WTC11 (cell line): Measurements from ENCODE around the gene RSRC1. TPM values are rescaled to one million over a fixed set of nuclear protein-coding genes. Genes with fewer than 3 reads are reported as not detected.

Experiments used
- ATAC-seq: fragments of 200-7000 bp; cut with Tn5 transposase; 2 replicates; pipeline ENCODE4 v1.10.0; 2021; ENCODE audit warnings: mild to moderate bottlenecking, moderate library complexity
- CTCF ChIA-PET: fragments of 300-600 bp; sonication (Branson Sonifier 250); formaldehyde crosslinking; loops from one replicate; lab custom pipeline; 2021; ENCODE audit warnings: antibody characterized with exemption; lab: Charles Lee
- POLR2A ChIA-PET: fragments of 350-600 bp; sonication (Branson Sonifier 250); formaldehyde crosslinking; loops from one replicate; lab custom pipeline; 2021; ENCODE audit warnings: antibody characterized with exemption; lab: Charles Lee
- DNase-seq: peaks from one replicate; pipeline ENCODE4 v3.0.0; 2021; ENCODE audit warnings: low spot score
- H3K27ac Mint-ChIP-seq: 2 replicates; pipeline ENCODE4 v1.8.0; 2021; ENCODE audit warnings: mixed read lengths
- H3K27me3 Mint-ChIP-seq: 2 replicates; pipeline ENCODE4 v1.8.0; 2021; ENCODE audit warnings: low read depth, mild to moderate bottlenecking, moderate library complexity, mixed read lengths
- H3K36me3 Mint-ChIP-seq: 2 replicates; pipeline ENCODE4 v1.8.0; 2021; ENCODE audit warnings: mixed read lengths
- H3K4me1 Mint-ChIP-seq: 2 replicates; pipeline ENCODE4 v1.8.0; 2022; ENCODE audit warnings: mixed read lengths
- H3K4me3 Mint-ChIP-seq: 2 replicates; pipeline ENCODE4 v1.8.0; 2021; ENCODE audit warnings: mild to moderate bottlenecking, moderate library complexity, mixed read lengths
- H3K9me3 Mint-ChIP-seq: 2 replicates; pipeline ENCODE4 v1.8.0; 2021; ENCODE audit warnings: mixed read lengths
- AFF4 ChIP-seq: sonication (generic); formaldehyde crosslinking; IDR thresholded peaks from 2 replicates; pipeline ENCODE4 v1.8.1; 2023; ENCODE audit warnings: mild to moderate bottlenecking, missing genetic modification reagents, borderline replicate concordance
- CTCF ChIP-seq: fragments of 200-600 bp; IDR thresholded peaks from 2 replicates; pipeline ENCODE4 v1.8.0; 2022; ENCODE audit warnings: antibody characterized with exemption
- EMX1 ChIP-seq: fragments of 250-450 bp; sonication (Bioruptor Pico); IDR thresholded peaks from 2 replicates; pipeline ENCODE4 v1.8.0; 2021; ENCODE audit warnings: mild to moderate bottlenecking
- FOXK1 ChIP-seq: sonication (generic); formaldehyde crosslinking; IDR thresholded peaks from 2 replicates; pipeline ENCODE4 v1.8.0; 2022; ENCODE audit warnings: mild to moderate bottlenecking, moderate library complexity, missing genetic modification reagents
- GABPB1 ChIP-seq: sonication (generic); formaldehyde crosslinking; IDR thresholded peaks from 2 replicates; pipeline ENCODE4 v1.8.1; 2023; ENCODE audit warnings: mild to moderate bottlenecking, missing genetic modification reagents
- IRF1 ChIP-seq: sonication (generic); formaldehyde crosslinking; IDR thresholded peaks from 2 replicates; pipeline ENCODE4 v1.8.0; 2023; ENCODE audit warnings: missing genetic modification reagents
- IRF2 ChIP-seq: sonication (generic); formaldehyde crosslinking; IDR thresholded peaks from 2 replicates; pipeline ENCODE4 v1.8.0; 2022; ENCODE audit warnings: low read depth, missing genetic modification reagents, borderline replicate concordance
- JAZF1 ChIP-seq: fragments of 250-450 bp; sonication (Bioruptor Pico); IDR thresholded peaks from 2 replicates; pipeline ENCODE4 v1.9.0; 2021; ENCODE audit warnings: moderate library complexity, mild to moderate bottlenecking, inconsistent platforms
- KAT7 ChIP-seq: sonication (generic); formaldehyde crosslinking; IDR thresholded peaks from 2 replicates; pipeline ENCODE4 v1.8.1; 2023; ENCODE audit warnings: missing genetic modification reagents, mild to moderate bottlenecking, borderline replicate concordance
- NFYB ChIP-seq: sonication (generic); formaldehyde crosslinking; conservative IDR thresholded peaks from 2 replicates; pipeline ENCODE4 v1.8.0; 2022; ENCODE audit warnings: low read depth, missing genetic modification reagents
- NR1H2 ChIP-seq: sonication (generic); formaldehyde crosslinking; IDR thresholded peaks from 2 replicates; pipeline ENCODE4 v1.9.0; 2021; ENCODE audit warnings: mild to moderate bottlenecking, moderate library complexity, missing genetic modification reagents
- OVOL2 ChIP-seq: fragments of 250-450 bp; sonication (Bioruptor Pico); IDR thresholded peaks from 2 replicates; pipeline ENCODE4 v1.9.0; 2021; ENCODE audit warnings: mild to moderate bottlenecking, borderline replicate concordance
- PRDM15 ChIP-seq: sonication (generic); formaldehyde crosslinking; IDR thresholded peaks from 2 replicates; pipeline ENCODE4 v1.8.0; 2022; ENCODE audit warnings: missing genetic modification reagents
- PREB ChIP-seq: sonication (generic); formaldehyde crosslinking; IDR thresholded peaks from 2 replicates; pipeline ENCODE4 v1.8.1; 2022; ENCODE audit warnings: mild to moderate bottlenecking, missing genetic modification reagents, moderate library complexity, borderline replicate concordance
- RORB ChIP-seq: fragments of 250-450 bp; sonication (Bioruptor Pico); IDR thresholded peaks from 2 replicates; pipeline ENCODE4 v1.9.0; 2021; ENCODE audit warnings: mild to moderate bottlenecking
- SOX15 ChIP-seq: fragments of 250-450 bp; sonication (Bioruptor Pico); IDR thresholded peaks from 2 replicates; pipeline ENCODE4 v1.9.0; 2021; ENCODE audit warnings: mild to moderate bottlenecking
- TCF7 ChIP-seq: sonication (generic); formaldehyde crosslinking; IDR thresholded peaks from 2 replicates; pipeline ENCODE4 v1.8.0; 2022; ENCODE audit warnings: mild to moderate bottlenecking, low read depth, missing genetic modification reagents, moderate library complexity
- TEAD1 ChIP-seq: sonication (generic); formaldehyde crosslinking; IDR thresholded peaks from 2 replicates; pipeline ENCODE4 v1.8.0; 2022; ENCODE audit warnings: mild to moderate bottlenecking, missing genetic modification reagents
- TEAD4 ChIP-seq: sonication (generic); formaldehyde crosslinking; IDR thresholded peaks from 2 replicates; pipeline ENCODE4 v1.8.0; 2022; ENCODE audit warnings: mild to moderate bottlenecking, missing genetic modification reagents
- ZNF317 ChIP-seq: sonication (generic); formaldehyde crosslinking; IDR thresholded peaks from 2 replicates; pipeline ENCODE4 v1.8.1; 2023; ENCODE audit warnings: low read depth, mild to moderate bottlenecking, moderate library complexity, missing genetic modification reagents, borderline replicate concordance
- ZNF396 ChIP-seq: fragments of 250-450 bp; sonication (Bioruptor Pico); IDR thresholded peaks from 2 replicates; pipeline ENCODE4 v1.8.0; 2021; ENCODE audit warnings: mild to moderate bottlenecking, moderate library complexity, borderline replicate concordance
- ZNF416 ChIP-seq: fragments of 250-450 bp; sonication (Bioruptor Pico); IDR thresholded peaks from 2 replicates; pipeline ENCODE4 v1.9.0; 2021; ENCODE audit warnings: mild to moderate bottlenecking, inconsistent platforms
- total RNA-seq: library from RNA; stranded (reverse); gene quantifications from 3 replicates; pipeline ENCODE4 v1.2.3, GENCODE V29; 2021

Gene RSRC1
- total RNA-seq, 1 experiment from 2014 or later: 21.3 TPM

GRCh38 chr3:158085358-158085757, 24.5 kb upstream of the RSRC1 start:
- ATAC-seq: no peak
- Mint-ChIP-seq H3K36me3 (no peaks in the 10 kb centered on the region), H3K4me1 (no peaks in the 10 kb centered on the region), H3K27ac (no peak overlapping the region), H3K9me3 (no peaks in the 10 kb centered on the region), H3K27me3 (peaks cover 24% of the 10 kb centered on the region), H3K4me3 (no peak overlapping the region)
- ChIA-PET POLR2A (no interaction called here), CTCF (no interaction called here)
- TF ChIP-seq ZNF416 (CRISPR knock-in tag): no peak
- no peak for TF ChIP-seq TEAD1 (CRISPR knock-in tag)
- TF ChIP-seq JAZF1 (CRISPR knock-in tag): no peak
- TF ChIP-seq GABPB1: no peak
- no peak for DNase-seq

- H3K36me3 Mint-ChIP-seq: no peaks in the 10 kb centered on the region
- no peak for TF ChIP-seq IRF2
- no peak for TF ChIP-seq JAZF1 (CRISPR knock-in tag)
- no peak for TF ChIP-seq CTCF
- TF ChIP-seq FOXK1 (CRISPR knock-in tag): no peak
- ATAC-seq (no peak), DNase-seq (no peak)
- ChIA-PET POLR2A (no interaction called here), CTCF (no interaction called here)
- no peak overlapping the region for H3K4me3 Mint-ChIP-seq
- no peaks in the 10 kb centered on the region for H3K4me1 Mint-ChIP-seq
- H3K9me3 Mint-ChIP-seq: no peaks in the 10 kb centered on the region
- peaks cover 30% of the 10 kb centered on the region for H3K27me3 Mint-ChIP-seq
- no peak overlapping the region for H3K27ac Mint-ChIP-seq
Observed at GRCh38 chr3:158085931-158086330, 24.0 kb upstream of the RSRC1 start.

GRCh38 chr3:158086361-158086760, 23.5 kb upstream of the RSRC1 start:
- Mint-ChIP-seq H3K27ac (no peak overlapping the region), H3K36me3 (no peaks in the 10 kb centered on the region), H3K9me3 (no peaks in the 10 kb centered on the region), H3K27me3 (peaks cover 34% of the 10 kb centered on the region), H3K4me3 (no peak overlapping the region), H3K4me1 (no peaks in the 10 kb centered on the region)
- CTCF ChIA-PET: no interaction called here
- DNase-seq (no peak), ATAC-seq (no peak)
- POLR2A ChIA-PET: no interaction called here
- TF ChIP-seq TEAD4 (CRISPR knock-in tag) (no peak), NFYB (CRISPR knock-in tag) (no peak), IRF1 (no peak), ZNF317 (CRISPR knock-in tag) (no peak), PREB (CRISPR knock-in tag) (no peak), AFF4 (CRISPR knock-in tag) (no peak), SOX15 (CRISPR knock-in tag) (no peak), KAT7 (CRISPR knock-in tag) (no peak), NR1H2 (CRISPR knock-in tag) (no peak), RORB (CRISPR knock-in tag) (no peak), PRDM15 (CRISPR knock-in tag) (no peak), EMX1 (no peak), ZNF396 (CRISPR knock-in tag) (no peak), GABPB1 (no peak), OVOL2 (CRISPR knock-in tag) (no peak), TCF7 (CRISPR knock-in tag) (no peak)
